H1 (cell line): ENCODE data around the gene LMNA.
"Not testable (repeated sequence)": the region's sequence is repeated elsewhere in the genome, so short reads cannot be mapped to it uniquely, and the experiment has no call there.

ENCODE experiments used
- CEBPB ChIP-seq: IDR thresholded peaks from 2 replicates; pipeline ENCODE4 v1.6.1; 2012; ENCODE audit warnings: low read depth, low read length
- CTCF ChIP-seq, 3 experiments: IDR thresholded peaks; 1 replicate in 2 of 3; 2 replicates in 1 of 3; pipeline versions ENCODE4 v1.5.1 to v1.6.1; 2011; ENCODE audit warnings: low read length in 3 of 3, mild to moderate bottlenecking in 3 of 3, inconsistent platforms in 2 of 3, low read depth in 1 of 3, moderate library complexity in 1 of 3; ENCODE audit not compliant: insufficient read depth in 1 of 3; ENCODE audit errors: control extremely low read depth in 1 of 3
- EP300 ChIP-seq, 2 experiments: IDR thresholded peaks; 1 replicate in 1 of 2; 2 replicates in 1 of 2; pipeline ENCODE4 v1.6.1; 2011 to 2012; ENCODE audit warnings: low read depth in 2 of 2, low read length in 2 of 2, mild to moderate bottlenecking in 2 of 2, borderline replicate concordance in 1 of 2, inconsistent platforms in 1 of 2, moderate library complexity in 1 of 2
- POLR2A ChIP-seq, 2 experiments: IDR thresholded peaks; 1 replicate in 1 of 2; 2 replicates in 1 of 2; pipeline ENCODE4 v1.6.1; 2011; ENCODE audit warnings: low read depth in 2 of 2, low read length in 2 of 2, mild to moderate bottlenecking in 2 of 2; ENCODE audit errors: control extremely low read depth in 1 of 2
- TF ChIP-seq, protein P1 (sequence below): IDR thresholded peaks from 2 replicates; pipeline ENCODE4 v1.6.1; 2011; ENCODE audit warnings: low read length, improper control_type of control experiment

DNA sequence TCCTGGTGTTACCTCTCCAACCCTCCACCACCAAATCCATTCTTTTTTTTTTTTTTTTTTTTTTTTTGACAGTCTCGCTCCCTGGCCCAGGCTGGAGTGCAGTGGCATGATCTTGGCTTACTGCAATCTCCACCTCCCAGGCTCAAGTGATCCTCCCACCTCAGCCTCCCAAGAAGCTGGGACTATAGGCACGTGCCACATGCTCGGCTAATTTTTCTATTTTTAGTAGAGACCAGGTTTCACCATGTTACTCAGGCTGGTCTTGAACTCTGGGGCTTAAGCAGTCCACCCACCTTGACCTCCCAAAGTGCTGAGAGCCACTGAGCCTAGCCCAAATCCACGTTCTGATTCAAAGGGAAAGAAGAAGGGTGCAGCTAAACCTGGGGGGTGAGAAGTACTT is 6.5 kb downstream of the LMNA start:
- TF ChIP-seq CTCF (IDR thresholded peaks at IDR 0.05; ENCODE audit: control extremely low read depth in 1 of 3, insufficient read depth in 1 of 3, low read depth in 1 of 3, low read length in 3 of 3); EP300 (IDR thresholded peaks at IDR 0.05; ENCODE audit: borderline replicate concordance in 1 of 2, low read depth in 2 of 2, low read length in 2 of 2); CEBPB; POLR2A (IDR thresholded peaks at IDR 0.05; ENCODE audit: control extremely low read depth in 1 of 2, low read depth in 2 of 2, low read length in 2 of 2): not testable (repeated sequence)
- TF ChIP-seq, protein P1, sequence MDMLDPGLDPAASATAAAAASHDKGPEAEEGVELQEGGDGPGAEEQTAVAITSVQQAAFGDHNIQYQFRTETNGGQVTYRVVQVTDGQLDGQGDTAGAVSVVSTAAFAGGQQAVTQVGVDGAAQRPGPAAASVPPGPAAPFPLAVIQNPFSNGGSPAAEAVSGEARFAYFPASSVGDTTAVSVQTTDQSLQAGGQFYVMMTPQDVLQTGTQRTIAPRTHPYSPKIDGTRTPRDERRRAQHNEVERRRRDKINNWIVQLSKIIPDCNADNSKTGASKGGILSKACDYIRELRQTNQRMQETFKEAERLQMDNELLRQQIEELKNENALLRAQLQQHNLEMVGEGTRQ, result not testable (repeated sequence)
